Measurements from ENCODE around the gene CPZ.
"Not testable (repeated sequence)": the region's sequence is repeated elsewhere in the genome, so short reads cannot be mapped to it uniquely, and the experiment has no call there.

CPZ gene

GRCh38 chr4:8641256-8641655 lies 48.7 kb downstream of the CPZ start:
- no peak for DNase-seq

DNA sequence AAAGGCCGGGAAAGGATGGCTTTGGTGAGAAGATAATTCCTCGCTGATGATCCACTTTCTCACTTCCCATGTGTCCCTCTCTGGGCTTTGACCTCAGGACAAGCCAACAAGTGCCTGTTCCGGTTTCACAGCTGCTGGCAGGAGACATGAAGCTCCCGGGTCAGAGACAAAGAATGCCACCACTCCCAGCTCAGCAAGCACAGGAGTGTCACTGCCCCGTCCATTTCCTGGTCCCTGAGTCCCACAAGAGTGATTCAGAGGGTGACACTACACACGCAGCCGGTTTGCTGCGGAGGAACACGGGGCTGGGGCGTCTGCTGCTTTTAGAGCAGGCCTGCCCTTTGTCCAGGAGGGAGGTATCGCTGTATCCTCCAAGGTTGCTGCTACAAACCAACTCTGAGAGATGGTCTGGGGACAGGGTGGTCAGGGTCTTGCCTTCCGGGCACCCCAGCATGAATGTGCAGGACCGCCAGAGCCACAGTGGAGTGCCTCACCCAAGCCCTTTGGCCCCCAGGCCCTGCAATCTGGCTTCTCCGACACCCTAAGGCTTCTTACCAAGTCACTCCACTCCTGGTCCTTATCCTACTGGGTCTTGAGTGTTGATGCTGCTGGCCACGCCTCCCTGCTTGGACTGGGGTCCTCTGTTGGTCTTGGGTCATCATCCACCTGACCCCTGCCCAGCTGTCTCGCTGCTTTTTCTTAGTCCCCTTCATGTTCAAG lies 49.5 kb downstream of the CPZ start:
- DNase-seq: no peak

DNA sequence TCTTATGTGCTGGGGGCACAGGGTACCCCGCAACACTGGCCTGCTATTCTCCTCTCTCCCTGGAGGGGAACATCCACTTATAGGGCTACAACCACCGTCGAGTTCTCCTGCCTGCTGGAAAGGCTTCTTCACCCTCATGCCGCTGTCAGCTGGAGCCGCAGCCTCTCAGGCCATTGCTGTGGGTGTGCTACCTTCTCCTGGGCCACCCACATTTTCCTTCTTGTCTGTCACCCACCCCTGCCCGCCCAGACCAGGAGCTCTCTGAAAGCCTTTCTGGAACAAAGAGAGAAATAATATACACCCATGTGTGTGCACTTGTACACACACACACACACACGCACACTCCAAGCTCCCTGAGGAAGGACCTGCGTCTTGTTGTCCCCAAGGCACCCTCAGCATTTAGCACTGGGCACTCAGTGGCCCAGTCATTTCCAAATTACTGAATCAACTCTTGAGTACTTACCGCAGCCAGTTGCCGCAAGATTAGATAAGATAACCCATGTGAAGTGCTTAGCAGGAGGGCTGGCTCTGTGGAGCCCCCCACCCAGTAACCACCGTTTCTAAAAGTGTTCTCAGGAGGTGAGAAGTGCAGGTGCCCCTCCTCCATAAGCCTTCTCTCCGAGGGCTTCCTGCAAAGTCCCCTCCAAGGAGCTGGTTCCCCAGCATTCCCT lies 50.2 kb downstream of the CPZ start:
- no peak for DNase-seq

- DNase-seq: no peak
Measured at GRCh38 chr4:8643441-8643840, 50.9 kb downstream of the CPZ start.

DNA sequence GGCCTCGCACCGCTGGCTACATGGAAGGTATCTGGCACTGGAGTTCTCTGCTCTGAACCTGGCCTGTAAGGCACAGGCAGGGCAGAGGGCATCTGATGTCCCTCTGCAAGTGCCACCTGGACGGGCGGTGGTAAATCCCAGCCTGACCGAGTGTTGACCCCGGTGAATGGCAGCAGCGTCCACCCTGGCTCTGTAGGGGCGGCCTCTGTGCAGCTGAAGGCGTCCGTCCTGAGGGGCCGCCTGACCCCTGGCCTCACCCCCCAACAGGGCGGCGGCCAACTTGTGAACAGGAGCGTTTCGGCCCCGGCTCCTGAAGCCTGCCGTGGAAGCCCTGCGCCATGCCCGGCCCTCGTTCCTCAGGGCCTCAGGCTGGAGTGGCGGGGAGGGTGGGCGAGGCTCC lies 51.4 kb downstream of the CPZ start:
- no peak for DNase-seq

- no peak for DNase-seq
Measured at GRCh38 chr4:8644461-8644891, 51.9 kb downstream of the CPZ start.

- DNase-seq: no peak
Measured at GRCh38 chr4:8644966-8645752, 52.6 kb downstream of the CPZ start.

DNA sequence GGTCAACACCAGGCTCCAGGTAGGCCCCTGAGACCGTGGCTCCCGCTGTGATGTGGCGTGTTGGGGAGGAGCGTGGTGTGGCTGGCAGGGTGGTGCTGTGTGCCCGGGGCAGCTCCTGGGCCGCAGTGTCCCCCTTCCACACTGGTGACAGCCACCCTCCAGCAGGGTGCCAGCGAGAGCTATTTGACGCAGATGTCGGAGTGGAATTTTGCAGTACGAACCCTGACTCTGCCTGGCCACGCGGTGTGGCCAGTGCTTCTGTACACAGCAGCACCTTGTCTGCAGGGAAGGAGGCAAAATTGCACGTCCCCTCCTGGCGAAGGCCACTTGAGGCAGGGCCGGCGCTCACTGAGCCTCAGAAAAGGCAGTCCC lies 53.2 kb downstream of the CPZ start:
- no peak for DNase-seq

GRCh38 chr4:8646296-8647093 lies 53.9 kb downstream of the CPZ start:
- no peak for DNase-seq

GRCh38 chr4:8647094-8647570 lies 54.6 kb downstream of the CPZ start:
- no peak for DNase-seq

- DNase-seq: no peak
Measured at GRCh38 chr4:8647626-8648025, 55.1 kb downstream of the CPZ start.

GRCh38 chr4:8648296-8648695 lies 55.7 kb downstream of the CPZ start:
- DNase-seq: no peak

DNA sequence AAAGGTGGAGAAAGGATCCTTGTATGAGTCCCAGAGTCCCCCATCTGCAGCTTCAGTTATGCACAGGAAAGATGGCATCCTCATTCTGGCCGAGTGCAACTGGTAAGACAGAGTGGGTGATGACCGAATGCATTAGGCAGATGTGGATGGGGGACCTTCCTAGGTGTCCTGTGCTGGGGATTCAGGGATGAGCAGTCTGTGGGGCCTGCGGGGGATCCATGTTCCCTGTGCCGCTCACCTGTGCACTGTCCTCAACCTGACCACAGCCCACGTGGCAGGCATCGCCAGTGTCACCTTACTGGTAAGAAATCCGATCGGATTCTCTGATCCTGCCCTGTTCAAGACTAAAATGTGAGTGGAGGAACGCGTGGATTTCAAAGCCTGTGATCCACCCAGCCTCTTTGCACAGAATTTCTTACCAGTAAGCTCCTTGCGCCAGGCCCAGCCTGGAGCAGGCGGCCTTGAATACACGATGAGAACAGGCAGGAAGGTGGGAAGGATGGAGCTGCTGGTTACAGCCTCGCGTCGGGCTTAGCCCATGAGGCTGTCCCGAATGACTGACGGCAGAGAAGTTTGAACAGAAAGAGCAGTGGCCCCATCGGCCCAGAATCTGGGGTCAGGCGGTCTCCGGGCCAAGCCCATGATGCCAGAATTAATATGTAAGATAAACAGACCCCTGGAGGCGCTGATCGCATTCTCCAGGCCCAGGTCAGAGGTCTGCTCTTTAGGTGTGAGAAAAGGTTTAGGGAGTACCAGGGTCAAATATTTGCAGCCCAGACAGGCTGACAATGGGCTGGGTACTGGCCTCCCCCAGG lies 56.5 kb downstream of the CPZ start:
- no peak for DNase-seq

DNA sequence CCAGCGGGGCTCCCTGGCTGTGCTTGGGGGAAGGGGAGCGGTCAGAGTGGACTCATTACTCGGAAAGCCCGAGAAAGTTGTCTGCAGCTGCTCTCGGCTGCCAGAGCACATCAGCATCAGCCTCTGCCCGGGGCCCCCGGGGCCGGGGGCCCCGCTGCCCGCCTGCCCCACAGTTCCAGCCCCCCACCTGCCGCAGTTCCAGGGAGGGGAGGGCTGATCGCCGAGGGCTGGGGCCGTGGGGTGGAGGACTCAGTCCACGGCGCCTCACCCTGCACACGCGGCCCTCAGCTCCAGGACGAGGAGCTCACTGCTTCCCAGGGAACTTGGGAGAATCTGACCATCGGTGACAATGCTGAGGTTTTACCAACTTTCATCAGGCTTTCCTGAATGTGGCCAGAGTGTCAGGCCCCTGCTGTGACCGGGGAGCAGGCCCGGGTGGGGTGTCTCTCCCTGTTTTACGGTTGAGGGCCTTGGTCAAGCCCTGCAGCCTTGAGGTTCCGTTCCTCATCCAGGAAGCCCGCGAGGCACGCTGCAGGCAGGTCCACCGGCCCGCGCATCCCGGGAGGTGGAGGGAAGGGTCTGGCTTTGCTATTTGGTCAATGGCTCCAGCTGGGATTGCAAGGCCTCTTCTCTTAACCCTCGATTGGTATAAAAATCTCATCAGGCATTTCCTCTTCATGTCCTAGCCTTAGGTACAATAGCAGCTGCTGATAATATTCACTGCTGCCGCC lies 57.2 kb downstream of the CPZ start:
- DNase-seq: no peak

DNA sequence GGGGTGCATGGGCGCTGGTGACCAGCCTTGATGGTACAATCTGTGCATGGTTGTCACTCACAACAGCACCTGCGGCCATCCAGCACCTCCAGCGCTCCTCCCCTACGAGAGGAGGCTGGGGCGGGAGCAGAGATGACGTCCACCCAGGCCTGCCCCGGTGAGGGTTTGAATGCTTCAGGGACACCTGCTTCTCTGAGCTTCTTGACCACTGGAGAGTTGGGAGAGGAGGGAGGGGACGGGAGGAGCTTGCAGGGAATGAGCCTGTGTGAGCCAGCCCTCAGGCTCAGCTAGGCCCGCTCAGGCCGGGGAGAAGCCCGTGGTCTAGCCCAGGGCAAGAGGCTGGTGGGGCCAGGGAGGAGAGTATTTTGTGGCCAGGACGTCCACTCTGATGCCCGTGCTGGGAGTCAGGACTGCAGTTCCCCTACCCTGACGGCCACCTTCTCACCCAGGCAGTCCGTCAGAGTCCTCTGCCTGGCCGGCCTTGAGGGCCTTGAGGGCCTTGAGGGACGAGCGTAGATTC lies 59.2 kb downstream of the CPZ start:
- DNase-seq: no peak

GRCh38 chr4:8652181-8653078 lies 59.9 kb downstream of the CPZ start:
- DNase-seq: no peak

GRCh38 chr4:8653326-8654000 lies 60.9 kb downstream of the CPZ start:
- no peak for DNase-seq

GRCh38 chr4:8654139-8654538 lies 61.6 kb downstream of the CPZ start:
- DNase-seq: not testable (repeated sequence)

DNA sequence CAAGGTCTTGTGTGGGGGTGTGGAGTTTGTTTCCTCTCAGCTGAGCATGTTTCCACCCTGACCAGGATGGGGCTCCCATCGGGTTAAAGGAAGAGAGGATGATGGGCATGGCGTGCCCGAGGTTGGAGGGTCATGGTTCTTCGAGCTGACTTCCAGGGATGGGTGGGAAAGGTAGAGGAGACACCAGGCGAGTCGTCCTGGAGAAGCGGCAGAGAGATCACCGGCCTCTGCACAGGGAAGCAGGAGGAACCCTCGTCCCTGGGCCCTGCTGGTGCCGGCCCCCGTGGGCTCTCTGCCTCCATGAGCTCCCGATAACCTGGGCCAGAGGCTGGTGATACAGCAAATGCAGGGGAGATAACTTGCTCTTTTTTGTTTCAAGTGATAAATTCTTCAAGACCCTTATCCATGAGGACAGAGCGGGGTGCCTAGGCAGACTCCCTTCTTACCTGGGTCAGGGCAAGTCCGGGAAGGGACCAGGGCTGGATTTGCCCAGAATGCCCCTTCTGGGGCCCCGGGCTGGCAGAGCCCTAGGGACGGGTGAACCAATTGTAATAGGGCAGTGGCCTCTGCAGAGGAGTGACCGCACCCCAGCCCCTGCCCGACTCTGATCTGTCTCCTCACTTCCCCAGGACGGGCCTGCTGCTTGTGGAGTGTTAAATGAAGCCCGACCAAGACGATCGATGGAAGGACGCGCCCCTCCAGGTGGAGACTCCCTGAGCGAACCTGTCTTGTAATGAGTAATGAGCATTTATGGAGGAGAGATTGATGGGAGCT lies 63.0 kb downstream of the CPZ start:
- no peak for DNase-seq
